ENCODE results near the gene SPTLC3. TPM values are rescaled to one million over a fixed set of nuclear protein-coding genes. Genes with fewer than 3 reads are reported as not detected.

Gene SPTLC3
- total and polyA plus RNA-seq, 2 experiments from 2014 or later = 0.52 to 0.66 TPM

DNA sequence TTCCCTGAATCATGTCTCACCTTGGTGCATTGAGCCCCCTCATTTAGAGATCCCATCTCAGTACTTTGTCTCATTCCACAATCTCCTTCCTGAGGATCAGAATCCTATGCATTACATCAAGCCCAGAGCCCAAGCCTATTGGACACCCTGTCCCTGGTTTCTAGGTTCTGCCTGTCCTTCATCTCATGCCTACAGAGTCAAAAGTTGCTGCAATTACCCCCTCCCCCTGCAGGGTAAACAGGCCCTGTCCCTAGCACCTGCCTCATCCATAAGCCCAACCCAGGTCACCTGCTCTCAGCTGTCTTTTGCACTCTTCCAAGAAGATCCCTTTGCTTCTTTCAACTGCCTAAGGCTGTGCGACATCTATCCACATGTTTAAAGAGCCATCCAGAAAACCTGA lies 93.9 kb downstream of the SPTLC3 start:
- H3K27me3 Mint-ChIP-seq (ENCODE audit: insufficient read depth, low read depth, poor library complexity) = no peaks in the 10 kb centered on the region
- TF ChIP-seq STAT1 (IDR thresholded peaks at IDR 0.05; ENCODE audit: unreplicated experiment) (no peak), JUNB (IDR thresholded peaks at IDR 0.05; ENCODE audit: unreplicated experiment) (no peak)
- TF ChIP-seq, protein P1, sequence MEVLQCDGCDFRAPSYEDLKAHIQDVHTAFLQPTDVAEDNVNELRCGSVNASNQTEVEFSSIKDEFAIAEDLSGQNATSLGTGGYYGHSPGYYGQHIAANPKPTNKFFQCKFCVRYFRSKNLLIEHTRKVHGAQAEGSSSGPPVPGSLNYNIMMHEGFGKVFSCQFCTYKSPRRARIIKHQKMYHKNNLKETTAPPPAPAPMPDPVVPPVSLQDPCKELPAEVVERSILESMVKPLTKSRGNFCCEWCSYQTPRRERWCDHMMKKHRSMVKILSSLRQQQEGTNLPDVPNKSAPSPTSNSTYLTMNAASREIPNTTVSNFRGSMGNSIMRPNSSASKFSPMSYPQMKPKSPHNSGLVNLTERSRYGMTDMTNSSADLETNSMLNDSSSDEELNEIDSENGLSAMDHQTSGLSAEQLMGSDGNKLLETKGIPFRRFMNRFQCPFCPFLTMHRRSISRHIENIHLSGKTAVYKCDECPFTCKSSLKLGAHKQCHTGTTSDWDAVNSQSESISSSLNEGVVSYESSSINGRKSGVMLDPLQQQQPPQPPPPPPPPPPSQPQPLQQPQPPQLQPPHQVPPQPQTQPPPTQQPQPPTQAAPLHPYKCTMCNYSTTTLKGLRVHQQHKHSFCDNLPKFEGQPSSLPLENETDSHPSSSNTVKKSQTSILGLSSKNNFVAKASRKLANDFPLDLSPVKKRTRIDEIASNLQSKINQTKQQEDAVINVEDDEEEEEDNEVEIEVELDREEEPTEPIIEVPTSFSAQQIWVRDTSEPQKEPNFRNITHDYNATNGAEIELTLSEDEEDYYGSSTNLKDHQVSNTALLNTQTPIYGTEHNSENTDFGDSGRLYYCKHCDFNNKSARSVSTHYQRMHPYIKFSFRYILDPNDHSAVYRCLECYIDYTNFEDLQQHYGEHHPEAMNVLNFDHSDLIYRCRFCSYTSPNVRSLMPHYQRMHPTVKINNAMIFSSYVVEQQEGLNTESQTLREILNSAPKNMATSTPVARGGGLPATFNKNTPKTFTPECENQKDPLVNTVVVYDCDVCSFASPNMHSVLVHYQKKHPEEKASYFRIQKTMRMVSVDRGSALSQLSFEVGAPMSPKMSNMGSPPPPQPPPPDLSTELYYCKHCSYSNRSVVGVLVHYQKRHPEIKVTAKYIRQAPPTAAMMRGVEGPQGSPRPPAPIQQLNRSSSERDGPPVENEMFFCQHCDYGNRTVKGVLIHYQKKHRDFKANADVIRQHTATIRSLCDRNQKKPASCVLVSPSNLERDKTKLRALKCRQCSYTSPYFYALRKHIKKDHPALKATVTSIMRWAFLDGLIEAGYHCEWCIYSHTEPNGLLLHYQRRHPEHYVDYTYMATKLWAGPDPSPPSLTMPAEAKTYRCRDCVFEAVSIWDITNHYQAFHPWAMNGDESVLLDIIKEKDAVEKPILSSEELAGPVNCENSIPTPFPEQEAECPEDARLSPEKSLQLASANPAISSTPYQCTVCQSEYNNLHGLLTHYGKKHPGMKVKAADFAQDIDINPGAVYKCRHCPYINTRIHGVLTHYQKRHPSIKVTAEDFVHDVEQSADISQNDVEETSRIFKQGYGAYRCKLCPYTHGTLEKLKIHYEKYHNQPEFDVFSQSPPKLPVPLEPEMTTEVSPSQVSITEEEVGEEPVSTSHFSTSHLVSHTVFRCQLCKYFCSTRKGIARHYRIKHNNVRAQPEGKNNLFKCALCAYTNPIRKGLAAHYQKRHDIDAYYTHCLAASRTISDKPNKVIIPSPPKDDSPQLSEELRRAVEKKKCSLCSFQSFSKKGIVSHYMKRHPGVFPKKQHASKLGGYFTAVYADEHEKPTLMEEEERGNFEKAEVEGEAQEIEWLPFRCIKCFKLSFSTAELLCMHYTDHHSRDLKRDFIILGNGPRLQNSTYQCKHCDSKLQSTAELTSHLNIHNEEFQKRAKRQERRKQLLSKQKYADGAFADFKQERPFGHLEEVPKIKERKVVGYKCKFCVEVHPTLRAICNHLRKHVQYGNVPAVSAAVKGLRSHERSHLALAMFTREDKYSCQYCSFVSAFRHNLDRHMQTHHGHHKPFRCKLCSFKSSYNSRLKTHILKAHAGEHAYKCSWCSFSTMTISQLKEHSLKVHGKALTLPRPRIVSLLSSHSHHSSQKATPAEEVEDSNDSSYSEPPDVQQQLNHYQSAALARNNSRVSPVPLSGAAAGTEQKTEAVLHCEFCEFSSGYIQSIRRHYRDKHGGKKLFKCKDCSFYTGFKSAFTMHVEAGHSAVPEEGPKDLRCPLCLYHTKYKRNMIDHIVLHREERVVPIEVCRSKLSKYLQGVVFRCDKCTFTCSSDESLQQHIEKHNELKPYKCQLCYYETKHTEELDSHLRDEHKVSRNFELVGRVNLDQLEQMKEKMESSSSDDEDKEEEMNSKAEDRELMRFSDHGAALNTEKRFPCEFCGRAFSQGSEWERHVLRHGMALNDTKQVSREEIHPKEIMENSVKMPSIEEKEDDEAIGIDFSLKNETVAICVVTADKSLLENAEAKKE (CRISPR knock-in tag; IDR thresholded peaks at IDR 0.05) = no peak
- TF ChIP-seq, protein P2, sequence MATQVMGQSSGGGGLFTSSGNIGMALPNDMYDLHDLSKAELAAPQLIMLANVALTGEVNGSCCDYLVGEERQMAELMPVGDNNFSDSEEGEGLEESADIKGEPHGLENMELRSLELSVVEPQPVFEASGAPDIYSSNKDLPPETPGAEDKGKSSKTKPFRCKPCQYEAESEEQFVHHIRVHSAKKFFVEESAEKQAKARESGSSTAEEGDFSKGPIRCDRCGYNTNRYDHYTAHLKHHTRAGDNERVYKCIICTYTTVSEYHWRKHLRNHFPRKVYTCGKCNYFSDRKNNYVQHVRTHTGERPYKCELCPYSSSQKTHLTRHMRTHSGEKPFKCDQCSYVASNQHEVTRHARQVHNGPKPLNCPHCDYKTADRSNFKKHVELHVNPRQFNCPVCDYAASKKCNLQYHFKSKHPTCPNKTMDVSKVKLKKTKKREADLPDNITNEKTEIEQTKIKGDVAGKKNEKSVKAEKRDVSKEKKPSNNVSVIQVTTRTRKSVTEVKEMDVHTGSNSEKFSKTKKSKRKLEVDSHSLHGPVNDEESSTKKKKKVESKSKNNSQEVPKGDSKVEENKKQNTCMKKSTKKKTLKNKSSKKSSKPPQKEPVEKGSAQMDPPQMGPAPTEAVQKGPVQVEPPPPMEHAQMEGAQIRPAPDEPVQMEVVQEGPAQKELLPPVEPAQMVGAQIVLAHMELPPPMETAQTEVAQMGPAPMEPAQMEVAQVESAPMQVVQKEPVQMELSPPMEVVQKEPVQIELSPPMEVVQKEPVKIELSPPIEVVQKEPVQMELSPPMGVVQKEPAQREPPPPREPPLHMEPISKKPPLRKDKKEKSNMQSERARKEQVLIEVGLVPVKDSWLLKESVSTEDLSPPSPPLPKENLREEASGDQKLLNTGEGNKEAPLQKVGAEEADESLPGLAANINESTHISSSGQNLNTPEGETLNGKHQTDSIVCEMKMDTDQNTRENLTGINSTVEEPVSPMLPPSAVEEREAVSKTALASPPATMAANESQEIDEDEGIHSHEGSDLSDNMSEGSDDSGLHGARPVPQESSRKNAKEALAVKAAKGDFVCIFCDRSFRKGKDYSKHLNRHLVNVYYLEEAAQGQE (IDR thresholded peaks at IDR 0.05; ENCODE audit: unreplicated experiment) = no peak
- peak; percentile 39; the same call in 2 of the 3 replicates for ATAC-seq

More for the DNA sequence above, 93.9 kb downstream of the SPTLC3 start:
- no peaks in the 10 kb centered on the region for H3K9me2 ChIP-seq (ENCODE audit: insufficient read depth)
- no peak overlapping the region for H2AFZ ChIP-seq
- H3K9me3 Mint-ChIP-seq = no peaks in the 10 kb centered on the region
- no peaks in the 10 kb centered on the region for H3K36me3 ChIP-seq (ENCODE audit: insufficient read depth)
- DNase-seq (ENCODE audit: low spot score) = no peak
- H3K4me3 Mint-ChIP-seq = no peak overlapping the region
- no peaks in the 10 kb centered on the region for H3K27me3 ChIP-seq (ENCODE audit: insufficient read depth)
- H3K27ac ChIP-seq (ENCODE audit: low read depth) = no peak overlapping the region
- peaks cover 23% of the 10 kb centered on the region for H3K4me1 Mint-ChIP-seq
- no peak overlapping the region for H3K4me2 ChIP-seq
- H3K4me3 ChIP-seq = no peak overlapping the region
- no peaks in the 10 kb centered on the region for H3K36me3 Mint-ChIP-seq (ENCODE audit: low read depth)
- no peaks in the 10 kb centered on the region for H3F3A ChIP-seq (replicated peaks; ENCODE audit: low read depth)
- no peak overlapping the region for H3K27ac Mint-ChIP-seq
- no peaks in the 10 kb centered on the region for H3K79me2 ChIP-seq (replicated peaks; ENCODE audit: insufficient read depth)
- peaks cover 13% of the 10 kb centered on the region; the same call in 1 of the 2 replicates for H3K4me1 ChIP-seq (ENCODE audit: insufficient read depth)
- no peaks in the 10 kb centered on the region for H4K20me1 ChIP-seq (replicated peaks; ENCODE audit: insufficient read depth)
